Measurements from ENCODE around the gene ANGPTL7. TPM values are rescaled to one million over a fixed set of nuclear protein-coding genes. Genes with fewer than 3 reads are reported as not detected.

Gene ANGPTL7
- total and polyA plus RNA-seq, 2 of the 8 experiments (the other 6 are each of a cell fraction or from before 2014, with no cell fraction given): not detected

GRCh38 chr1:11211461-11211860, 22.3 kb downstream of the ANGPTL7 start:
- Histone ChIP-seq H3K4me2 (ENCODE audit: insufficient read depth in 1 of 2, low read depth in 2 of 2, low read length in 2 of 2) (no peak overlapping the region), H3K23me2 (ENCODE audit: low read depth, low read length) (no peaks in the 10 kb centered on the region), H3K23ac (ENCODE audit: insufficient read length) (no peak overlapping the region), H2AK5ac (ENCODE audit: low read depth, low read length) (no peak overlapping the region), H3K18ac (ENCODE audit: extremely low read depth, low read length) (no peak overlapping the region), H3K36me3 (ENCODE audit: control insufficient read depth in 2 of 4, insufficient read depth in 4 of 4, low read length in 3 of 4) (peaks cover 39 to 87% (median 58%) of the 10 kb centered on the region in 4 experiments), H3K14ac (ENCODE audit: insufficient read length) (no peak overlapping the region), H3K4me1 (replicated peaks in 1 of 4; ENCODE audit: control insufficient read depth in 3 of 4, insufficient read depth in 4 of 4, low read length in 3 of 4) (no peaks in the 10 kb centered on the region), H2BK120ac (replicated peaks; ENCODE audit: low read depth, low read length) (no peak overlapping the region), H3K9me3 (ENCODE audit: insufficient read depth in 2 of 2, low read depth in 1 of 2, low read length in 1 of 2) (no peaks in the 10 kb centered on the region), H3K79me1 (ENCODE audit: low read depth, low read length) (no peaks in the 10 kb centered on the region), H3K9ac (replicated peaks in 1 of 4; ENCODE audit: extremely low read depth in 1 of 4, low read depth in 3 of 4, low read length in 3 of 4) (no peak overlapping the region), H2BK5ac (ENCODE audit: low read depth, low read length) (no peak overlapping the region), H3K56ac (replicated peaks; ENCODE audit: insufficient read length, low read depth, low read length) (no peak overlapping the region), H3K27me3 (replicated peaks in 1 of 4; ENCODE audit: control insufficient read depth in 3 of 4, extremely low read depth in 1 of 4, insufficient read depth in 3 of 4, low read length in 3 of 4) (no peaks in the 10 kb centered on the region), H2BK12ac (ENCODE audit: low read depth, low read length) (no peak overlapping the region), H2BK20ac (ENCODE audit: low read length) (no peak overlapping the region), H4K8ac (ENCODE audit: extremely low read depth, insufficient read depth, low read length) (no peak overlapping the region), H3K4me3 (ENCODE audit: extremely low read depth in 1 of 4, insufficient read depth in 2 of 4, low read depth in 3 of 4, low read length in 4 of 4) (no peak overlapping the region), H3K27ac (ENCODE audit: low read depth, low read length) (no peak overlapping the region), H4K20me1 (replicated peaks in 1 of 2; ENCODE audit: control insufficient read depth in 1 of 2, insufficient read depth in 2 of 2, low read length in 2 of 2) (peaks cover 0 to 4% of the 10 kb centered on the region in 2 experiments), H4K5ac (ENCODE audit: insufficient read length, low read depth, low read length) (no peak overlapping the region), H3K4ac (replicated peaks; ENCODE audit: insufficient read length, low read depth, low read length) (no peak overlapping the region), H4K91ac (replicated peaks; ENCODE audit: insufficient read length, low read length) (no peak overlapping the region), H2BK15ac (ENCODE audit: low read length) (no peak overlapping the region), H3K79me2 (ENCODE audit: control insufficient read depth in 1 of 2, insufficient read depth in 2 of 2, low read length in 2 of 2) (no peaks in the 10 kb centered on the region), H2AFZ (ENCODE audit: low read length) (no peak overlapping the region)
- FAIRE-seq (no peak), DNase-seq (ENCODE audit: low read depth in 1 of 2, low spot score in 2 of 2) (no peak)
- ChIA-PET CTCF (ENCODE audit: partially characterized antibody) (interaction anchor here (1.0 to 2.2 kb wide), 3 partner anchors 30 to 174 kb away, joined by 4 to 9 read pairs (median 4); no protein-coding TSS in a partner anchor), POLR2A (ENCODE audit: partially characterized antibody) (interaction anchor here (1.2 kb wide), 1 partner anchor 15 kb away, joined by 3 read pairs; no protein-coding TSS in a partner anchor)
- WGBS, 2 experiments (ENCODE audit: extremely low coverage in 1 of 2, insufficient coverage in 1 of 2, insufficient read length in 1 of 2, insufficient replicate concordance in 2 of 2, low coverage in 1 of 2, low lambda C conversion rate in 2 of 2, missing lambda C conversion rate in 1 of 2): 98% methylated on average over 4 of the region's 4 CpGs; no CpG with 5 or more reads in 1 of the 2 experiments
- TF ChIP-seq TEAD4 (IDR thresholded peaks at IDR 0.05; ENCODE audit: low read depth, low read length) (no peak), BCL11A (IDR thresholded peaks at IDR 0.05; ENCODE audit: low read depth in 2 of 2, low read length in 2 of 2) (no peak), NANOG (IDR thresholded peaks at IDR 0.05; ENCODE audit: insufficient read depth, low read depth, low read length, poor library complexity, severe bottlenecking) (no peak), BRCA1 (IDR thresholded peaks at IDR 0.05; ENCODE audit: low read depth, low read length) (no peak), SP4 (IDR thresholded peaks at IDR 0.05; ENCODE audit: low read length) (no peak), ATF2 (IDR thresholded peaks at IDR 0.05; ENCODE audit: low read length) (no peak), SUZ12 (IDR thresholded peaks at IDR 0.05; ENCODE audit: low read length) (no peak), GTF2F1 (IDR thresholded peaks at IDR 0.05; ENCODE audit: borderline replicate concordance, low read depth, low read length) (no peak), MAX (IDR thresholded peaks at IDR 0.05) (no peak), EP300 (IDR thresholded peaks at IDR 0.05; ENCODE audit: borderline replicate concordance in 1 of 2, low read depth in 2 of 2, low read length in 2 of 2) (no peak), YY1 (IDR thresholded peaks at IDR 0.05; ENCODE audit: low read depth, low read length) (no peak)

Measured in H1 (cell line).